Measurements from ENCODE around the gene DENND11.
A peak's percentile ranks its signal among the peaks of the same experiment; 100 is the strongest.

The DENND11 gene, protein sequence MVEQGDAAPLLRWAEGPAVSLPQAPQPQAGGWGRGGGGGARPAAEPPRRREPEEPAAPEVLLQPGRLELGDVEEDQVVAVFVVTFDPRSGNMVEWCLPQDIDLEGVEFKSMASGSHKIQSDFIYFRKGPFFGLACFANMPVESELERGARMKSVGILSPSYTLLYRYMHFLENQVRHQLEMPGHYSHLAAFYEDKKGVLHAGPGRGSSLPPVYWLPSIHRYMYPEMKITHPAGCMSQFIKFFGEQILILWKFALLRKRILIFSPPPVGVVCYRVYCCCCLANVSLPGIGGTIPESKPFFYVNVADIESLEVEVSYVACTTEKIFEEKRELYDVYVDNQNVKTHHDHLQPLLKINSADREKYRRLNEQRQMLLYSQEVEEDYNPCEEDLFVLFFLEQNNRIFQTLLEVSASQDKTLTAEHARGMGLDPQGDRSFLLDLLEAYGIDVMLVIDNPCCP

DNA sequence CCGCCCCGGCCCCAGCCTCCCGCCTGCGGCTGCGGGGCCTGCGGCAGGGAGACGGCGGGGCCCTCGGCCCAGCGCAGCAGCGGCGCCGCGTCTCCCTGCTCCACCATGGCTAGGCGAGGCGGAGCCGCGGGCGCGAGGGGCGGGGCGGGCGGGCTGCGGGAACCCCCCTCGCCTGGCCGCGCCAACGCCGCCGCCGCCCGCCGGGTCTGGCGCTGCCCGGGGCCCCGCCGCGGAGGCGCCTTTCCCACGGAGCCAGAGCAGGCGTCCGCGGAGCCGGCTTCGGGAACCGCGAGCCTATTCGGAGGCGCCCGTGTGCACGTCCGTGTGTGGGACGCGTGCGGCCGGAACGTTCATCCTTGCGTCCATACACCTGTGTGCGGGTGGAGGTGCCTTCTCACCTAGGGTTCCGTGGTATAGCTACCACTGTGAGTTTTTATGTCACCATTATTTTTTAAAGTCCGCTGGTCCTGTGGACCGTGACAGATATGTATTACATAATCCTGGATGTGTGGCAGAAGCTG lies at the start of gene DENND11:
Gene DENND11 (minus strand): TSS at position 120 of the 521 bp plus-strand sequence. CDS start 13 bp downstream, at position 107.
- no peak for DNase-seq

GRCh38 chr7:141748396-141748795 lies 46.4 kb upstream of the DENND11 start:
- no peak for DNase-seq

DNA sequence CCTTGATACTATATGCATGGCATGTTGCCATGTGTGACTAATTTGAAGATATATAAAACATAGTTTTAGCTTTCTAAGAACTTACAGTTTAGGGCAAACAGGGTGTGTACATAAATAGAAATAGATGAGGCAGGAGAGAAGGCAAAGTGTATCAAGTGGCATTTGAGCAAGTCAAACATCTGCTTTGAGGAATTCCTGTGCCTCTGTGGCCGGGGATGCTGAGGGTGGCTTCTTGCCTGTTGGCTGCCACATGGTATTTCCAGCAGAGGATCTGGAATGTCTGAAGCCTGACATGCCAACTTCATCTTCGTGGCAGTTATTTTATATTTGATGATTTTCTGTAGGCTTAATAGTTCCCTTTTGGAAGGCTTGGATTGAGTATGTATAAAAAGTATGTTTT lies 42.2 kb upstream of the DENND11 start:
- DNase-seq = no peak

DNA sequence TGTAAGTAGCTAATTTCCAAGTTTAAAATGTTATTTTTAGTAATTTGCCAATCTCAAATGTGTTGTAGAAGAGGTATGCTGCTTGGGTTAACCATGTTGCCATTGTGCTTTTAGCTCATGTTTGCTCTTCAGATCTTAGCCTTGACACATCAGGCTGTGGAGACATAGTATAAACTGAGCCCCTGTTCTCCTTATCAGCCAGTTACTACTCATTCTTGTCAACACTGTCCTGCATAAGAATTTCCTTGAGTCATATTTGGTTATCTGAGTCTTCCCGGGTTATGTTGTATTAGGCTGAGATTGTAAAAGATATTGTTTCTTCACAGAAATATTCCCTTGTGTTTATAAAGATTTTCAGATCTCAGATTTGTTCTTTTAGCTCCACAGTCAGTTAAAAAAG lies 40.3 kb upstream of the DENND11 start:
- no peak for DNase-seq

DNA sequence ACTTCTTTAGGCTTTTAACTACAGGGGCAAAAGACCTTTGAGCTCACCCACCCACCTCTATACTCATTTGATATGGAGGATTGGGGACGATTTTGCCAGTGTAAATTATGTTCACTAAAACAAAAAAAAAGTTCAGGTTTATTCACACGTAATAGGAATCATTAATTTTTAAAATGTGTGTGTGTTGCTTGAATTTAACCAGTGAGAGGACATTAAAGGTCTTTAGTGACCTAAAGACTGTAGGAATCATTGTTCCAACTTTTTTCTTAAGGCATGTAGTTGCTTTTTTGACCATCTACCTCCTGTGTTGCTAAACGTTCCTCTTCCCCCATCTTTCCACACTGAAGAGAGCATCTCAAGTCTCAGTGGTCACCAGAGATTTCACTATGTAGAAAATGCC lies 37.3 kb upstream of the DENND11 start:
- no peak for DNase-seq

DNA sequence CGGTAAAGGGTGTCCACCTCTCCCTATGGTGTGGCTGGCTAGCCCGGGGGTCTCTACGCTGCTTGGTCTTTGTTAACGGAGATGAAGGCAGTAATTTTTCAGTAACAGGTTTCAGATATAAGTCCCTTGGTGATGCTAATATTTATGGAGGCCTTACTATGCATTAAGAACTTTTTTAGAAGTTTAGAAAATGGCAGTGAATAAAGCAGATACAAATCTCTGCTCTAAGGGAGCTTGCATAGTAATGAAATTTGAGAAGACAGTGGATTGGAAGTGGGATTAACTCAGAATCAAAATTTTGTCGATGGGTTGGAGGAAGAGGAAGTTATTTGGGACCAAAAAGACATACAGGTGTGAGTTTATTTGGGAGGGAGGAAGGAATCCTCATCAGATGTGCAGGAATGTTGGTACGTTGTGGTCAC lies 36.6 kb upstream of the DENND11 start:
- DNase-seq = no peak

GRCh38 chr7:141737836-141738591 lies 36.0 kb upstream of the DENND11 start, which contains the start of gene SSBP1:
TSS of gene SSBP1 (plus strand) at chr7:141738358. CDS start at chr7:141739167, 809 bp downstream.
- peak; percentile 98 for DNase-seq

- peak; percentile 10 for DNase-seq
These were observed 35.3 kb upstream of the DENND11 start for GRCh38 chr7:141737118-141737835.

GRCh38 chr7:141731476-141732149 lies 29.6 kb upstream of the DENND11 start:
- no peak for DNase-seq

GRCh38 chr7:141729020-141729419 lies 27.1 kb upstream of the DENND11 start:
- no peak for DNase-seq

DNA sequence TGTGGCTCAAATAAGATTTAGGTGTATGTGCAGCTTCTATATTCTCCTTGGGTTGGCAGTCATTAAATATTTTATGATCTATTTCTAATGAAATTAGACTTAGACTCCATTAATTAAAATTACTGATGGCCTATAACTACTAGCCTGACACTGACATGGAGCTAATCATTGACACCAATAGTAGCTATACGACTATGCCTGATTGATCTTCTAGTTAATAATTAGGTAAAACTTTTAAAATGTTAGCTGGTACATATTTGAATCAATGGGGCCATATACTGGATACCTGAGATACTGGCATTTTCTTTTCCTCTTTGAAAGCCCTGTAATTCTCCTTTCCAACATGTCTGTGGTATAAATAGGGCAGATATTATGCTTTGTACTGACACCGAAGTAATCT lies 20.6 kb upstream of the DENND11 start:
- DNase-seq = no peak

DNA sequence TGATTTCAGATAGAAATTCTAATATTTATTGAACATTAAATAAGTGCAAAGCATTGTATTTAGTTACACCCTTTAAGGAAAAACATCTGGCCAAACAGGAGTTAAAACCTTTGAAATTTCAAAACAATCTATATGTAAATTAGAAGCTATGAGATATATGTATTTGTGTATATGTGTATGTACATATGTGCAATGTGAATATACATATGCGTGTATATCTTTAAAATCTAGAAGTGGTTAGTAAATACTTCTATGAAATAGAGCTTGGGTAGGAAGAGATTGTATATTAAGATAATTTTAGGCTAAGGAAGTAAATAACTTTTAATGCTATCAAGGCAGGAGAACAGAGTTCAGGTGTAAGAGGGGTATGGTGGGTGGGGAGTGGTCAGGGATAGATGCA lies 15.5 kb upstream of the DENND11 start:
- no peak for DNase-seq

DNA sequence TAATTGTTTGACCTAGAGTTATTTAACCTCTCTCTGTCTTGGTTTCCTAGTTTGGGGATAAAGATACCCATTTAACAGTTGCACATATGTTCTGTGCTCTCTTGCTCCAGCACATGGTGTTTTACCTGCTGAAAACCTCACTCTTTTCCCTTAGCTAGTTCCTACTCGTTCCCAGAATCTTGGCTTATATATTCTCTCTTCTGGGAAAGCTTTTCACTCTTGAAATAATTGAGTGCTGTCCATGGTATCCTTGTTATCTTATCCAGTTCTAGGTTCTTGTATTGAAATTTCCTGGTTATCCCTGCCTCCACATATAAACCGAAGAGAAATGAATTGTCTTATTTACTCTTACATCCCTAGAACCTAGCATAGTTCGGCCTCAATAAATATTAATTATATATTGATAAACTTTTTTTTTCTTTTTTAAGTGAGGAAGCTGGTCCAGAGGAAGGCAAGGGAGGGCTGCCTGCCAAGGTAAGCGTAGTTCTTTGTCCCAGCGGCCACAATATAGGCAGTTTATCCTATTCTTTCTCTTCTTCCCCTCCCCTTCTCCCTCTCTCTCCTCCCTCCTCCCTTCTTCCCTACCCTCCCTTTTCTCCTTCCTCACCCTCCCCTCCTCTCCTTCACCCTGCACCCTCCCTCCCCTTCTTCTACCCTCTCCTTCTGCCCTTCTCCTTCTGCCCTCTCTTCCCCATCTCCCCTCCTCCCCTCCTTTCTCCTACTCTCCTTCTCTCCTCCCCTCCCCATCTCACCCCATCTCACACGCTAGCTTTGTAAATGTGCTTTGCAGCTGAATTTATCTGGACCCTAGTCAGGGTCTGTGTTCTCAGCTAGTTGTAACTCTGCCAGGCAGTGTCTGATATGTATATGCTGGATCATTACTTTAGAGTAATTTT lies 14.1 kb upstream of the DENND11 start:
- no peak for DNase-seq

DNA sequence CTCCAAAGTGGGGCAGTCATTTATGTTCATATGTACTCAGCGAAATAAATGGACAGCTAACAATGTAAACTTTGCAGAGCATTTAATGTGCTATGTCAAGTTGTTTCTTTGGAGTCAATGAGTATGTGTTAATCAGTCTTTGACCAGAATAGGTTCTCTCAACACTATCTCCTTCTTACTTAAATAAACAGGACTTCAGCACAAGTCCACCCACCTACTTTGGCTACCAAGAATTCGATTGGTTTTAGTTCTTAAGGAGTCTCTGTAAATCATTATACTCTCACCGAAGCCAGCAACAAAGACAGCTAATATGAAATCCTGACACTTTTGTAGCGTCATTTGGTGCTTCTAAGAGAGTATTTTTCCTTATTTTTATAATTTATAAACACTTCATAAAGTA lies 13.1 kb upstream of the DENND11 start:
- no peak for DNase-seq

GRCh38 chr7:141714571-141714970 lies 12.6 kb upstream of the DENND11 start:
- no peak for DNase-seq

DNA sequence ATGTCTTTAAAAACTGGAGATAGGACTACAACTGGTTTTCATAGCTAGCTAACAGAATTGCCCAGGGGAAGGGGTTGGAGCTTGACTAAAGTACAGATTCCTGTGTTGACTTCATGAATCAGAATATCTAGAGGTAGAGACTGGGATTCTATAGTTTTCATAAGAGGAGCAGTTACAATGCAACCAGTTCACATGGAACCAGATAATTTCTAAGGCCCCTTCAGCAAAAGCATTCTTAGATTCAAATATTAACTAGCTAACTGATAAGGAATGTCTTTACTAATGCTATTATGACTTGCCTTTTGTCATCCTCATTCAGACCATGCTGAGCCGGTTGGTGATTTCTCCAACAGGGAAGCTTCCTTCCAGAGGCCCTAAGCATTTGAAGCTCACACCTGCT lies 11.9 kb upstream of the DENND11 start:
- DNase-seq = no peak

- no peak for DNase-seq
These were observed 10.8 kb upstream of the DENND11 start for GRCh38 chr7:141712603-141713255.

DNA sequence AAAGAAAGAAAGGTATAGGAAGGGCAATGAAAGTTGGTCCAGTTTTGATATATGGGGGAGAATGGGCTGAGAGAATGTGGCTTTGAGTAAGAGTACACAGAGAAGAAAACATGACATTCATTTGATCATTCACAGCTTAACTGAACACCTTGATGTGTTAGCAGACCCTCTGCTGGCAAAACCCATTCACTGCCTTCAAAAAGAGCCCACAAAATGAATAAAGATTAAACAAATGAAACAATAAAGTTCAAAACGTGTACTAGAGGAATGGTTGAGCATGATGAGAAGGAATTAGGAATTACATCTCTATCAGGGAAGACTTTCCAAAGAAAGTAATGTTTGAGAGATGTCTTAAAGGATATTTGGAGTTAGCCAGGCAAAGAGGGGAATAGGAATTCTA lies 8.3 kb upstream of the DENND11 start:
- no peak for DNase-seq

DNA sequence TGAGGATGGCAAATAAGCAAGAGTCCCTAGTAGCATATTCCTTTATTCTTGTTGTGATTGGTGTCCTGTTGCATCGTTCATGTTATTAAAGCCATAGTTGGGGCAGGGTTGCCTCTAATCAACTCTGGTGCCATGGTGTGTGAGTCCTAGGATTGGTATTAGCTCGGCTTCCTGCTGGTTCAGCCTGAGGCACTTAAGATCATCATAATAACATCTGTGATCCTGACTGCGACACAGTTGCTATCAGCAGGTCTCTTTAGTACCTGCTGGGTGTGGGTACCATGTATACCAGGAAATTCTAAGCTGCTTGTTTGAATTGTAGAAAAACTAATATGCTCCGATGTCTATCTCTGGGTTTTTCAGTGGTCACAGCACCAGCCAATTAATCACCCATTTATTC lies 7.8 kb upstream of the DENND11 start:
- DNase-seq = no peak

DNA sequence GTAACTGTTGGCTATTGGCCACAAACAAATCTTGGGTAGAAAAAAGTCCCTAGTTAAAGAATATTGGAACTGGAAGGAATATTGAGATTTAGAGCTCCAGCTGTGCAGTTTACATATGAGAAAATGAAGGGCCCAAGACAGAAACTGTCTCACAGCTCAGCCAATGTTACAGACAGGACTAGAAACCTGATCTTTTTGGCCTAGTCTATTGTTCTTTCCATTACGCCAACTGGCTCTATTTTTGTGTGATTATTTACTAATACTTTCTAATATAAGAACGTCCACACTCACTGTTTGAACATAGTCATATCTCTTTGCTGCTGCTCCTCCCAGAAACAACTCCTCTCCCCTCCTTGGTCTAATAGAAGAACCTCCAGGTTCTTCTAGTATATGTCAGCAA lies 7.4 kb upstream of the DENND11 start:
- DNase-seq = no peak

DNA sequence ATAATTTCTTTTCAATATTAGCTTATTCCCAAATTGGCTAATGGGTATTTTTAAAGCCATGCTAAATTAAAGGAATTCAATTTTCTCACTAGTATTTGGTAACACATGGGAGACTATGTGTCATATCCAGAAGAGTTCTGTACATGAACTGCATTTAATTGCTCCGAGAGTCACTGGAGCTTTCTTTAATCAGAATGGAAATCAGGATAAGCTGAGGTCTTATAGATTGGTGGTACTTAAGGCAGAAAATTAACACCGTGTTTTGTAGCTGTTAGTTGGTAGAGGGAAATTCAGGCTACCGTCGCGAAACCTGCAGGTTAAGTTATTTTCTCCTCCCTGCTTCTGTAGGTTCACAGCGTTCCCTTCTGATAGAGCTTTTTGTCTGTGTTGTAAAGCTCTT lies 6.4 kb upstream of the DENND11 start, which contains the start of gene WEE2:
Gene WEE2 (plus strand): TSS at position 3 of the 400 bp plus-strand sequence. CDS start 406 bp downstream, outside the sequence.
- no peak for DNase-seq

All from MV-4-11 (cell line).